Heart left ventricle (tissue), 16 donors: Measurements from ENCODE around the gene OR2Y1. TPM values are rescaled to one million over a fixed set of nuclear protein-coding genes. Genes with fewer than 3 reads are reported as not detected.

ENCODE experiments used
- ATAC-seq, 4 donors: fragments of 200-7000 bp; cut with Tn5 transposase; one replicate each; pipeline ENCODE4 v1.9.1; 2020 to 2022; ENCODE audit warnings: moderate library complexity in 4 of 4, mild to moderate bottlenecking in 3 of 4, moderate number of reproducible peaks in 1 of 4
- DNase-seq, 5 donors: peaks; one replicate each; pipeline ENCODE4 v3.0.0-alpha.2; 2020
- H3K27ac ChIP-seq, 12 donors: fragments of 200-600 bp; sonication (generic) in 4 of 12; one replicate each; pipeline versions ENCODE4 v1.5.0 to v1.8.0; 2016 to 2022; ENCODE audit warnings: mild to moderate bottlenecking in 2 of 12
- H3K27me3 ChIP-seq, 9 donors: fragments of 200-600 bp; sonication (generic) in 2 of 9; one replicate each; pipeline versions ENCODE4 v1.5.1 to v1.8.0; 2016 to 2022; ENCODE audit warnings: mild to moderate bottlenecking in 3 of 9
- H3K36me3 ChIP-seq, 9 donors: fragments of 200-600 bp; sonication (generic) in 2 of 9; one replicate each; pipeline versions ENCODE4 v1.5.0 to v1.8.0; 2018 to 2022; ENCODE audit warnings: mild to moderate bottlenecking in 2 of 9
- H3K4me1 ChIP-seq, 12 donors: fragments of 200-600 bp; sonication (generic) in 4 of 12; one replicate each; pipeline versions ENCODE4 v1.5.0 to v1.8.0; 2016 to 2022; ENCODE audit warnings: mild to moderate bottlenecking in 3 of 12
- H3K4me3 ChIP-seq, 12 donors: fragments of 200-600 bp; sonication (generic) in 4 of 12; one replicate each; pipeline versions ENCODE4 v1.5.0 to v1.8.0; 2017 to 2022; ENCODE audit warnings: mild to moderate bottlenecking in 9 of 12, moderate library complexity in 4 of 12
- H3K9me3 ChIP-seq, 12 donors: fragments of 200-600 bp; sonication (generic) in 4 of 12; one replicate each; pipeline versions ENCODE4 v1.5.0 to v1.8.0; 2016 to 2022; ENCODE audit warnings: mild to moderate bottlenecking in 1 of 12
- POLR2A ChIP-seq, 2 donors: fragments of 450-650 bp; IDR thresholded peaks; one replicate each; pipeline ENCODE4 v1.6.1; 2017; ENCODE audit warnings: antibody characterized with exemption in 2 of 2, mild to moderate bottlenecking in 2 of 2, moderate library complexity in 2 of 2
- WGBS, 4 donors: extraction: QIAGEN DNeasy Blood & Tissue Kit in 2 of 4; methylation state at CpG; one replicate each; pipeline versions ENCODE4 v1.1.5 to v1.1.7; 2013 to 2018; 5-methylcytosine and 5-hydroxymethylcytosine counted together
- intact Hi-C, 10 donors: fragments of 100-400 bp; cut with DNase I; formaldehyde crosslinking; loops; one replicate each; pipeline versions ENCODE4 v1.11.1 to v1.14.2; 2022
- polyA plus RNA-seq, 2 donors: library from polyadenylated mRNA; stranded (reverse); fragments of 200-250 nt; gene quantifications; one replicate each; pipeline ENCODE4 v1.2.3, GENCODE V29; 2013
- total RNA-seq, 9 donors: library from RNA; depleted of rRNA in 2 of 9; stranded (reverse); fragments of >200 nt in 2 of 9; fragmentation: NEBNext Ultra II Directional in 3 of 9; extraction: Animal tissue kit (Norgen Biotek cat#: 25700) in 3 of 9; gene quantifications; one replicate each; pipeline versions ENCODE4 v1.1.0 to v1.2.4, GENCODE V29; 2016 to 2023
- TF ChIP-seq, protein P1 (sequence below), 12 donors: fragments of 200-600 bp; sonication (generic) in 4 of 12; IDR thresholded peaks; one replicate each; pipeline versions ENCODE4 v1.5.0 to v1.8.0; 2018 to 2022; ENCODE audit warnings: antibody characterized with exemption in 12 of 12, mild to moderate bottlenecking in 5 of 12
- donor health status: ischemic (EF 13 %, LVEDD 7.1; RV severe dilation, severe dysfunction).
- donor health status: healthy with polysubstance abuse.
- donor health status: DM: no; HTN: yes; CAD: no.
- donor health status: DM: no; HTN: no; CAD: no.
- donor health status: ischemic (EF 25% LVEDD 6.9; RV normal size, moderate dysfunction).
- donor health status: ischemic (EF 25% LVEDD 5.7; RV mildly dilated, moderate dysfunction).
- donor health status: healthy.
- donor health status: DM: yes; HTN: yes; CAD: no.
- donor health status: ischemic (EF 35%, LVEDD 5.7; RV mildly dilated, moderate dysfunction).
- donor health status: nonischemic (EF 11% LVEDD 7.7; RV severe dilation, severe dysfunction).
- donor health status: DM: yes; HTN: yes; CAD: no.
- donor health status: PGD.
- donor health status: ischemic (EF 29% LVEDD 5.4; RV normal size, mild dysfunction).
- donor health status: nonischemic (EF 23%, LVEDD 6.1; RV moderate dilation, normal function).

OR2Y1 gene
- total and polyA plus RNA-seq, 11 donors = not detected

DNA sequence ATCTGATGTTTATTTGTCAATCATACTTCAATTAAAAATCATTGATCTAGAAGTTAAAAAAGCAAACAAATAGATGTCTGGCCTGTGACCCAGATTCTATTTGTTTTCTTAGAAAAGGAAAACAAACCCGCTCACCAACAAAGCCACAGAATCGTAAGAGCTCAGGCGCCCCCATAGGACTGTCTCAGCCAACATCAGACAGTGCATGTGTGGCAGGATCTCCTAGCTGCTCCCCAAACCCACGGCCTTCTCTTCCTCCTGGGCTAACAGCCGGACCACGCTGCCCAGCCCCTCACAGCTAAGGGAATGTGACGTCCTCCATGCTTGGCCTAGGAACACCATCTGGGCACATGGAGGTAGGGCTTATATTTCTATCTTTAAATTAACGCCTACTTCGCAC is 19.4 kb downstream of the OR2Y1 start:
- WGBS, 4 donors = 72 to 87% (median 78%) methylated on average over 9 of the region's 9 CpGs
- no peaks in the 10 kb centered on the region for H3K9me3 ChIP-seq
- peaks cover 0 to 13% (median 0%) of the 10 kb centered on the region in 9 donors for H3K27me3 ChIP-seq
- no peak for ATAC-seq
- no peak overlapping the region for H3K27ac ChIP-seq
- intact Hi-C loops = no loop called here
- no peak overlapping the region for H3K4me3 ChIP-seq
- H3K4me1 ChIP-seq = no peaks in the 10 kb centered on the region
- H3K36me3 ChIP-seq = no peaks in the 10 kb centered on the region
- no peak for TF ChIP-seq POLR2A (IDR thresholded peaks at IDR 0.05)
- TF ChIP-seq, protein P1, sequence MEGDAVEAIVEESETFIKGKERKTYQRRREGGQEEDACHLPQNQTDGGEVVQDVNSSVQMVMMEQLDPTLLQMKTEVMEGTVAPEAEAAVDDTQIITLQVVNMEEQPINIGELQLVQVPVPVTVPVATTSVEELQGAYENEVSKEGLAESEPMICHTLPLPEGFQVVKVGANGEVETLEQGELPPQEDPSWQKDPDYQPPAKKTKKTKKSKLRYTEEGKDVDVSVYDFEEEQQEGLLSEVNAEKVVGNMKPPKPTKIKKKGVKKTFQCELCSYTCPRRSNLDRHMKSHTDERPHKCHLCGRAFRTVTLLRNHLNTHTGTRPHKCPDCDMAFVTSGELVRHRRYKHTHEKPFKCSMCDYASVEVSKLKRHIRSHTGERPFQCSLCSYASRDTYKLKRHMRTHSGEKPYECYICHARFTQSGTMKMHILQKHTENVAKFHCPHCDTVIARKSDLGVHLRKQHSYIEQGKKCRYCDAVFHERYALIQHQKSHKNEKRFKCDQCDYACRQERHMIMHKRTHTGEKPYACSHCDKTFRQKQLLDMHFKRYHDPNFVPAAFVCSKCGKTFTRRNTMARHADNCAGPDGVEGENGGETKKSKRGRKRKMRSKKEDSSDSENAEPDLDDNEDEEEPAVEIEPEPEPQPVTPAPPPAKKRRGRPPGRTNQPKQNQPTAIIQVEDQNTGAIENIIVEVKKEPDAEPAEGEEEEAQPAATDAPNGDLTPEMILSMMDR (IDR thresholded peaks at IDR 0.05) = no peak
- DNase-seq = no peak

DNA sequence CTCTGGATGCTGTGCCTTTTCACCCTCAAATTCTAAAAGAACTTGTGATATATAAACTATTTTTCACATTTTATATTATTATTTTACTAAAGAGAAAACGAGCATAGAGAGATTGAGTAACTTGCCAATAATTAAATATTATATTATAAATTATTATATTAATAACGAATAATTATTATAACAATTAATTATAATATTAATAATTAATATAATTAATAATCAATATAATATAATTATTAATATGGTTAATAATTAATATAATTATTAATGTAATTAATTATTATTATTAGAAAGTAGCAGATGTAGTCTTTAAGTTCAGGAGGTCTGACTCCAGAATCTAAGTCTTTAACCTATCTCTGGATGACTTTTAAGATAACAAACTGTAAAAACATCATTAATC is 20.1 kb downstream of the OR2Y1 start:
- no peak overlapping the region for H3K4me3 ChIP-seq

DNA sequence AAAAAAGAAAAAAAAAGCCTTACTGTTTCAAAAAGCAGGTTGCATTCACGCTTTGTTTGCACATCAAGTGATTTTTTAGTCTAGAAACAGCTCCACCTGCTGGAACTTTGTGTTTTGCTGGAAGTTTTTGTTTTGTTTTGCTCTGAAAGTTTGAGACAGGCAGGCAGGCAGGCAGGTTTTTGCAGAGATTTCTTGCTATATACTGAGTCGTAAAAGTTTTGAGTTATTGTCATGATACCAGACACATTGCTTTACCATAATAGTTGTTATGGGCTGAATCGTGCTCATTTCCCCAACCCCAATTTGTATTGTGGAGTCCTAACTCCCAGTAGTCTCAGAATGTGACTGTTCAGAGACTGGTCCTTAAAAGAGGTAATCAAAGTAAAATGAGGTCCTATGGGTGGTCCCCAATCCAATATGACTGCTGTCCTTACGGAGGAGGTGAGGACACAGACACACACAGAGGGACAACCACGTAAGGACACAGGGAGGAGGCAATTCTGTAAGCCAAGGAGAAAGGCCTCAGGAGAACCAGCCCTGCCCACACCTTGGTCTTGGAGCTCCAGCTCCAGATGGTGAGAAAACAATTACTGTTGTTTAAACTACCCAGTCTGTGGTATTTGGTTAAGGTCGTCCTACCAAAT is 20.9 kb downstream of the OR2Y1 start:
- peaks cover 0 to 19% (median 0%) of the 10 kb centered on the region in 9 donors for H3K27me3 ChIP-seq
- no peak for TF ChIP-seq POLR2A (IDR thresholded peaks at IDR 0.05)
- TF ChIP-seq, protein P1 (IDR thresholded peaks at IDR 0.05) = peak; percentile 26 to 65 (median 50)
- H3K4me1 ChIP-seq = no peaks in the 10 kb centered on the region
- WGBS, 4 donors = 45 to 50% (median 46%) methylated on average over 6 of the region's 6 CpGs
- intact Hi-C loops = no loop called here
- no peak for DNase-seq
- no peak overlapping the region for H3K4me3 ChIP-seq
- no peaks in the 10 kb centered on the region for H3K36me3 ChIP-seq
- no peaks in the 10 kb centered on the region for H3K9me3 ChIP-seq
- no peak overlapping the region for H3K27ac ChIP-seq
- ATAC-seq = no peak

More for the DNA sequence above, 20.1 kb downstream of the OR2Y1 start:
- no peaks in the 10 kb centered on the region for H3K36me3 ChIP-seq
- H3K9me3 ChIP-seq = no peaks in the 10 kb centered on the region
- WGBS, 4 donors = 68 to 74% (median 71%) methylated on average over 2 of the region's 2 CpGs
- intact Hi-C loops = no loop called here
- no peaks in the 10 kb centered on the region for H3K4me1 ChIP-seq
- peaks cover 0 to 11% (median 0%) of the 10 kb centered on the region in 9 donors for H3K27me3 ChIP-seq
- DNase-seq (no peak), ATAC-seq (no peak)
- TF ChIP-seq POLR2A (IDR thresholded peaks at IDR 0.05) = no peak
- TF ChIP-seq, protein P1 (IDR thresholded peaks at IDR 0.05) = no peak
- H3K27ac ChIP-seq = no peak overlapping the region

DNA sequence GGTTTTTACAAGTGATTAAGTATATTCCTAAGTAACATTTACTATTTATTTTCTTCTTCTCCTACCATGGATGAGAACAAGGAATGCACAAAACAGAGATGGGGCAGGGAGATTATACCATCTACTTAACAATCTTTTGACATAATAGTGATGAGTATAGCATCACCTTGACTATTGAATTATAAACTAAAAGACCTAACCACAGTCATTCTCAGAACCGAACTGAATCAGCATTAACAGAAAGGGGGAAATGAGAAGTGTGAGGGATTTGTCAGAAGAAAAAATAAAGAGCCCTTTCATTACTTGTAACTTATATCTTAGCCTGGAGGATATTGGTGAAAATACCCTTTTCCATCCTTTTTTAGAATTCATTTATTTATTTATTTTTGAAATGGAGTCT is 21.9 kb downstream of the OR2Y1 start:
- TF ChIP-seq POLR2A (IDR thresholded peaks at IDR 0.05) = no peak
- TF ChIP-seq, protein P1 (IDR thresholded peaks at IDR 0.05) = no peak
- no peak for ATAC-seq
- Histone ChIP-seq H3K4me3 (no peak overlapping the region), H3K36me3 (no peaks in the 10 kb centered on the region), H3K27ac (no peak overlapping the region), H3K9me3 (peaks cover 0 to 5% (median 0%) of the 10 kb centered on the region in 12 donors), H3K4me1 (no peaks in the 10 kb centered on the region), H3K27me3 (peaks cover 0 to 27% (median 0%) of the 10 kb centered on the region in 9 donors)
- intact Hi-C loops = no loop called here
- DNase-seq = no peak
- 33 to 87% (median 72%) methylated on average over 1 of the region's 1 CpG for WGBS, 4 donors
